Esophagus mucosa (tissue), 1 donor: ENCODE data around the gene KLK4. TPM values are rescaled to one million over a fixed set of nuclear protein-coding genes. Genes with fewer than 3 reads are reported as not detected.

Source experiments
- ATAC-seq: fragments of 200-7000 bp; cut with Tn5 transposase; one replicate; pipeline ENCODE4 v1.9.1; 2020
- total RNA-seq: library from RNA; stranded (reverse); gene quantifications from one replicate; pipeline ENCODE4 v1.2.4, GENCODE V29; 2023
- donor health status: DM: yes; HTN: yes; CAD: no.

Gene KLK4
- total RNA-seq, 1 donor from 2014 or later, result not detected

GRCh38 chr19:50878851-50879250, 32.3 kb downstream of the KLK4 start:
- no peak for ATAC-seq

- no peak for ATAC-seq
Measured at GRCh38 chr19:50877338-50877737, 33.9 kb downstream of the KLK4 start.

GRCh38 chr19:50876456-50876855, 34.7 kb downstream of the KLK4 start:
- ATAC-seq, result no peak

GRCh38 chr19:50875795-50876422, 35.3 kb downstream of the KLK4 start:
- no peak for ATAC-seq

GRCh38 chr19:50874211-50874610, 37.0 kb downstream of the KLK4 start:
- ATAC-seq, result no peak

- ATAC-seq, result no peak
Measured at GRCh38 chr19:50873056-50873455, 38.1 kb downstream of the KLK4 start, which contains the start of gene KLK2. TSS of gene KLK2 (plus strand) at chr19:50873439. CDS start at chr19:50873474, 35 bp downstream.

GRCh38 chr19:50870417-50871089, 40.6 kb downstream of the KLK4 start:
- peak; percentile 44 for ATAC-seq

- no peak for ATAC-seq
Measured at GRCh38 chr19:50869479-50869878, 41.7 kb downstream of the KLK4 start.

- ATAC-seq, result no peak
Measured at GRCh38 chr19:50861496-50862286, 49.5 kb downstream of the KLK4 start.

- ATAC-seq, result peak; percentile 75
Measured at GRCh38 chr19:50861010-50861409, 50.2 kb downstream of the KLK4 start.

- ATAC-seq, result no peak
Measured at GRCh38 chr19:50859849-50860248, 51.3 kb downstream of the KLK4 start.

GRCh38 chr19:50858886-50859285, 52.3 kb downstream of the KLK4 start:
- no peak for ATAC-seq

- ATAC-seq, result no peak
Measured at GRCh38 chr19:50857366-50857765, 53.8 kb downstream of the KLK4 start.

Other genes starting within 250 kb of the KLK4 start
- 0.04 TPM for gene SHANK1, start 191.6 kb downstream of the KLK4 start, total RNA-seq
- 2.7 TPM for gene CLEC11A, start 188.0 kb downstream of the KLK4 start, total RNA-seq
- not detected for gene GPR32, start 140.9 kb downstream of the KLK4 start, total RNA-seq
- not detected for gene ACP4, start 121.0 kb downstream of the KLK4 start, total RNA-seq
- 1.3 TPM for gene KLK1, start 87.6 kb downstream of the KLK4 start, total RNA-seq
- gene KLK15, start 77.8 kb downstream of the KLK4 start, total RNA-seq, result not detected
- gene KLK3, start 56.5 kb downstream of the KLK4 start, total RNA-seq, result not detected
- not detected for gene KLK2, start 38.0 kb downstream of the KLK4 start, total RNA-seq
- gene KLK5, start 41.6 kb upstream of the KLK4 start, total RNA-seq, result 93.9 TPM
- 106 TPM for gene KLK6, start 58.2 kb upstream of the KLK4 start, total RNA-seq
- gene KLK7, start 72.5 kb upstream of the KLK4 start, total RNA-seq, result 146 TPM
- gene KLK8, start 90.2 kb upstream of the KLK4 start, total RNA-seq, result 418 TPM
- gene KLK10, start 108.3 kb upstream of the KLK4 start, total RNA-seq, result 225 TPM
- gene KLK11, start 115.2 kb upstream of the KLK4 start, total RNA-seq, result 209 TPM
- 153 TPM for gene KLK12, start 123.6 kb upstream of the KLK4 start, total RNA-seq
- gene KLK13, start 153.7 kb upstream of the KLK4 start, total RNA-seq, result 1,054 TPM
- gene KLK14, start 171.5 kb upstream of the KLK4 start, total RNA-seq, result 0.68 TPM
- gene CTU1, start 197.0 kb upstream of the KLK4 start, total RNA-seq, result 5.3 TPM
- 0.48 TPM for gene SIGLEC9, start 213.5 kb upstream of the KLK4 start, total RNA-seq
- 0.44 TPM for gene SIGLEC7, start 230.9 kb upstream of the KLK4 start, total RNA-seq